ENCODE measurements around the gene BUB1.
"Not testable (repeated sequence)": the region's sequence is repeated elsewhere in the genome, so short reads cannot be mapped to it uniquely, and the experiment has no call there.

Gene BUB1

GRCh38 chr2:110712737-110713136 is 34.9 kb upstream of the BUB1 start:
- H3K4me3 ChIP-seq (ENCODE audit: control insufficient read depth, low read depth, low read length): no peak overlapping the region
- TF ChIP-seq CTCF (conservative IDR thresholded peaks at IDR 0.05; ENCODE audit: control insufficient read depth, insufficient read depth, low read depth, low read length): no peak
- DNase-seq (ENCODE audit: low read depth): no peak

- H3K4me3 ChIP-seq (ENCODE audit: control insufficient read depth, low read depth, low read length): no peak overlapping the region
- no peak for DNase-seq (ENCODE audit: low read depth)
- TF ChIP-seq CTCF (conservative IDR thresholded peaks at IDR 0.05; ENCODE audit: control insufficient read depth, insufficient read depth, low read depth, low read length): no peak
These were observed 30.6 kb upstream of the BUB1 start for GRCh38 chr2:110708455-110708854.

- H3K4me3 ChIP-seq (ENCODE audit: control insufficient read depth, low read depth, low read length): no peak overlapping the region
- DNase-seq (ENCODE audit: low read depth): no peak
- TF ChIP-seq CTCF (conservative IDR thresholded peaks at IDR 0.05; ENCODE audit: control insufficient read depth, insufficient read depth, low read depth, low read length): no peak
These were observed 29.6 kb upstream of the BUB1 start for GRCh38 chr2:110707386-110707965.

- no peak for TF ChIP-seq CTCF (conservative IDR thresholded peaks at IDR 0.05; ENCODE audit: control insufficient read depth, insufficient read depth, low read depth, low read length)
- DNase-seq (ENCODE audit: low read depth): no peak
These were observed 24.9 kb upstream of the BUB1 start for GRCh38 chr2:110702514-110703380.

GRCh38 chr2:110698253-110698652 is 20.4 kb upstream of the BUB1 start:
- DNase-seq (ENCODE audit: low read depth): not testable (repeated sequence)

More at GRCh38 chr2:110702514-110703380, 24.9 kb upstream of the BUB1 start:
- no peak overlapping the region for H3K4me3 ChIP-seq (ENCODE audit: control insufficient read depth, low read depth, low read length)

GRCh38 chr2:110695146-110695898 is 17.5 kb upstream of the BUB1 start:
- not testable (repeated sequence) for H3K4me3 ChIP-seq (ENCODE audit: control insufficient read depth, low read depth, low read length)

More at GRCh38 chr2:110698253-110698652, 20.4 kb upstream of the BUB1 start:
- H3K4me3 ChIP-seq (ENCODE audit: control insufficient read depth, low read depth, low read length): not testable (repeated sequence)

GRCh38 chr2:110691612-110692258 is 13.9 kb upstream of the BUB1 start:
- no peak for DNase-seq (ENCODE audit: low read depth)
- no peak for TF ChIP-seq CTCF (conservative IDR thresholded peaks at IDR 0.05; ENCODE audit: control insufficient read depth, insufficient read depth, low read depth, low read length)
- H3K4me3 ChIP-seq (ENCODE audit: control insufficient read depth, low read depth, low read length): no peak overlapping the region

More at GRCh38 chr2:110695146-110695898, 17.5 kb upstream of the BUB1 start:
- DNase-seq (ENCODE audit: low read depth): not testable (repeated sequence)

All from fibroblast of mammary gland (primary cell).